Right hindlimb (tissue), 1 donor: ENCODE data around the gene PHF14.

Source experiments
- DNase-seq: peaks from one replicate; pipeline ENCODE4 v3.0.0-alpha.2; 2018

Gene PHF14

GRCh38 chr7:11120068-11120664 is 146.5 kb downstream of the PHF14 start:
- no peak for DNase-seq

- no peak for DNase-seq
Observed at GRCh38 chr7:11120675-11121220, 147.1 kb downstream of the PHF14 start.

GRCh38 chr7:11124856-11125559 is 151.3 kb downstream of the PHF14 start:
- no peak for DNase-seq

- no peak for DNase-seq
Observed at GRCh38 chr7:11127114-11127785, 153.6 kb downstream of the PHF14 start.

DNA sequence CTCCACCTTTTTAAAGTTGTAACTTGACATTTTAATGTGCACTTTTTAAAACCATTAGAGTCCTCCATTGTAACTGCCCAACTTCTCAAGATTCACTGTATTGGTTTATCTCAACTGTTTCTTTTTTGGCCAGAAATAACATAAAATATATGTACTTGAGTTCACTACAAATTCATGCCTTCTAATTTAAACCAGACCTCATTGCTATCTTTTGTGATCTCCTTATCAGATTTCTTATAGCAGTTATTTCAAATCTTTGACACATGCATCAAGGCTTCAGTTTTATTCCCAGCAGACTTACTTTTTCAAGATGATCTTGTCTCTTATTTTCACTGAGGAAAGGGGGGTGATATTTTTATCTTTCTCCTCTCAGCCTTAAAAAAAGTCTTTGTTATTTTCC is 154.3 kb downstream of the PHF14 start:
- DNase-seq = no peak

DNA sequence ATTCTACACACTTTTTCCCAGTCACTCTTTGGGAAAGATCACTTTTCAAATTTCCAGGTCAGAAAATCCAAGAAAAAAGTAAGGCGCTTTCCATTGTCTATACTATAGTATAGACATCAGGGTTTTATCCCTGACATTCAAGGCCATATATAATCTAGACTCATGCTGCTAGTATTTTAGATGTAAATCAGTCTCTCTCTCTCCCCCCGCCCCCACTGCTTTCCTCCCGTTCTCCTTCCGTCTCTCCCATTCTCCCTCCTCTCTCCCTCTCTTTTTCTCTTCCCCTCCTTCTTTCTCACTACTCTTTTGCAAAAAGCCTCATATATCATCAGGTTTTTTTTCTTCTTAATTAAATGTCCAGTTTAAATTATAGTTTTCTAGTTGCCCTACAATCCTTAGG is 154.8 kb downstream of the PHF14 start:
- DNase-seq = no peak

- no peak for DNase-seq
Observed at GRCh38 chr7:11130012-11130411, 156.3 kb downstream of the PHF14 start.

DNA sequence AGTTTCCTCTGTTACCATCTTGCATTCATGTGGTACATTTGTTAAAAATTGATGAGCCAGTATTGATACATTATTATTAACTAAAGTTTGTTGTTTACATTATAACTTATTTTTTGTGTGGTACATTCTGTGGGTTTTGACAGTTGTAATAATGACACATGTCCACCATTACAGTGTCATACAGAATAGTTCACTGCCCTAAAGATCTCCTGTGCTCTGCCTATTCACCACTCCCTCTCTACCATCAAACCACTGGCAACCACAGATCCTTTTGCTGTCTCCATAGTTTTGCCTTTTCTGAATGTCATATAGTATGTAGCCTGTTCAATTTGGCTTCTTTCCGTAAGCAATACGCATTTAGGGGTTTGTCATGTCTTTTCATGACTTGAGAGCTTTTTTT is 156.9 kb downstream of the PHF14 start:
- DNase-seq = no peak

DNA sequence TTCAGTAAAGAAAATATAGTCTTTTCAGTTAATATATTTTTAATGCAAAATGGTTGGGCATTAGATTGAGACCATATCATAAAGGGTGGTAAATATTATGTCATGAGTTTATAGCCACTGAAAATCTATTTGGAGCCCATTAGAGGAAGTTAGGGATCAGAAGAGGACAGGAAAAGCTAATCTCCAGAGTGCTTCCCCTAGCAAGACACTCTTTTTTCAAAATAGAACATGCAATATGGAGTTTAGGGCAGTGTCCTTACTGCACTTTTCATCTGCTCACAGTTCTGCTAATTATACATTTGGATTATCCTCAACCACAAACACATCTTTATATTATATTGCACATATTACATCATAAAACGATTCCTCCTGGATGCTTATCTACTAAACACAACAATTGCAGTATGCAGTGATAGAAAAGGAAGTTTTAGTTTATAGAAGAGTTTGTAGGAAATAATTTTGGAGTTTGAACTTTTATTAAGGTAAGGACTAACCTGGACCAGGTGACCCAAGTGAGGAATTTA is 159.8 kb downstream of the PHF14 start:
- no peak for DNase-seq

DNA sequence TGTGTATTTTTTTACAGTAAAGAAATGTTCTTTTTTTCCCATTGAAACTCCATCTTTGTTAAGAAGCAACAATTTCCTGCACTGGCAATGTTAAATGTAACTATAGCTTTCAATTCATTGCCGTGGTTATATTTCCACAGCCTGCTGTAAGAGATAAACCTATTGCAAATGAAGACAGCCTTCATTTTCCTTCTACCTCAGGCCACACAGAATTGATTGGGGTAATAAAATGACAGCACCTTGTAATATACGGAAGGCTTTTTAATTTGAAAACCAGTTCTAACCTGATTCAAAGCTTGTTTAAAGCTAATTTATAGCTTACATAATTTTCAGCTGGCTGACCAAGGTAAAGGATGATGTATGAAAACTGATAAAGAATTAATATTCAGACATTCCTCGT is 161.9 kb downstream of the PHF14 start:
- DNase-seq = no peak

DNA sequence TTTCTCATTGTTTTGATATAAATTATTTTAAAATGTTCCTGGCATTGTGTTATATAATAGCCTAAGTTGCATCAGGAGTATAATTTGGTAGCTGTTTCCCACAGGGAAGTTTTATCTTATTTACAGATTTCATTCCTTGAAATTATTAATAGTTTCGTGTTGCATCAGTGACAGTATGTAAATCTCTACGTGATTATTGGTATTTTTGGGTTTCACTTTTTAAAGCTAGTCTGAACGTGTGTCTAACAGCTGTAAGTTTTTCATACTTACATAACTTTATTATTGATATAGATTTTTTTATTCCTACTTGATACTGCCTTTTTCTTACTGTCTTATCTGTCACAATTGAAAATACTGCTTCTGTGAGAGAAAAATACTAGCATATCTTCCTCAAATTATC is 167.9 kb downstream of the PHF14 start:
- no peak for DNase-seq

GRCh38 chr7:11153694-11154093 is 180.0 kb downstream of the PHF14 start:
- DNase-seq = no peak

- no peak for DNase-seq
Observed at GRCh38 chr7:11155883-11156282, 182.2 kb downstream of the PHF14 start.

DNA sequence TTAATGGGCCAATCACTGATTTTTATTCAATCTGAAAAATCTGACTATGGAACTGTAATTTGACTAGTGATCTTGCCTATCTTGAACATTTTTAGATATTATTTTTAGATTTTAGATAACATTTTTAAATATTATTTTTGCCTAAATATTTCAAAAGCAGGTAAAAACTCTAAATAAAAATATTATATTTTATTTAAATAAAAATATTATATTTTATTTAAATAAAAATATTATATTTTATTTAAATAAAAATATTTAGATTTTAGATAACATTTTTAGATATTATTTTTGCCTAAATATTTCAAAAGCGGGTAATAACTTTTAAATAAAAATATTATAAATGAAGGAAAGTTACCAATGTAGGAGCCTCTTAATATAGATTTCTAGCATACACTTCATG is 187.8 kb downstream of the PHF14 start:
- no peak for DNase-seq

DNA sequence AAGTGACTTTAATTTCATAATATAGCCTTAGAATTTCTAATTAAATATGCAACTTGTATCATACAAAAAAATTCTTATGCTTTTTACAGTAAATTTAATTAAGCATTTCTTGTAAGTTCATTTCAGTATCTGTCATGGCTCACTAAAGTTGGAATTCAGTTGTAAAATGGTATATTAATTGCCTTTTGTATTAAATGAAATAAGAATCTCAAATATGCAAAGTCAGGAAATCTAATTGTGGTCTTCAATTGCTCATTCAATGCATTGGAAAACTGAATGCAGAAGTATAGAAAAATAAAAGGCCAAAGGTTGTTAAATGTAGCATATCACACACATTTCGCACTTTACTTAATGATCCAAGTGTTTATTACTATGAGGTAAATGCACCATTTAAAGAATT is 189.5 kb downstream of the PHF14 start:
- DNase-seq = no peak

DNA sequence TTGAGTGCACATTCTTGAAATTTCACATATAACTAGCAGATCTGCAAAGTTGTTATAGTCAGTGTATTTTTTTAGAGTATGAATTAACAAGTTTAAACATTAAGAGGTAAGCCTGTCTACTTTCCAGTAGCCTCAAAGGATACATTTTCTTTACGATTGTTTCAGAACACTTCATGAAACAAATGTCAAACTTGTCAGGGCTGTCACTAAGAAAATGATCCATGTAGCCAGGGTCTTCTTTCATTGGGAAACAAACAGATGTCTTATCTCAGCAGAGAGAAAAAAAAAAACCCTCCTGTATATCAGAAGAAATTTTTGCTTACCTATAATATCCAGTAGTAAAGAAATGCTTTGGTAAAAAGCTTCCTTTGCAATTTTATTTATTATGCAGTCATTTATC is 192.4 kb downstream of the PHF14 start:
- no peak for DNase-seq

DNA sequence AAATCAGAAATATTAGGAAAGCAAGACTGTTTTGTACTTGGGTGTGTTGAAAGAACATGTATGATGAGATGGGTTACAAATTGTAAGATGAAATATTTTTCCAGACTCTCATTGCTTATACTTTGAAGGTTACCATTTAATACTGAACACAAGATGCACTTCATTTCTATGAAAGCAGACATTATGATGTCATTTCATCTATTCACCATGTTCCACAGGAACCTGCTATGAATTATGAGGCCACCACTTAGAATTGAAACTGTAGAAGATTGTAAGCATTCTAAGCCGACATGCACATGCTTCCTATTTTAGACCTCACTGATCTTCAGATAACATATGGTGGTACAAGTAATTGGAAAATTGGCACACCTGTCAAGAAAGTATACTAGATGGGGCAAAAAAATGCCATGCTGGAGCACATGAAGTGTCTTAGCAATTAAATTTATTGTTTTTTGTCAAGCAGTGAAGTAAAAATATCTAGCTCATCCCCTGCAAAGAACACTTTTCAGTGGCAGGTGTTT is 195.0 kb downstream of the PHF14 start:
- DNase-seq = no peak

DNA sequence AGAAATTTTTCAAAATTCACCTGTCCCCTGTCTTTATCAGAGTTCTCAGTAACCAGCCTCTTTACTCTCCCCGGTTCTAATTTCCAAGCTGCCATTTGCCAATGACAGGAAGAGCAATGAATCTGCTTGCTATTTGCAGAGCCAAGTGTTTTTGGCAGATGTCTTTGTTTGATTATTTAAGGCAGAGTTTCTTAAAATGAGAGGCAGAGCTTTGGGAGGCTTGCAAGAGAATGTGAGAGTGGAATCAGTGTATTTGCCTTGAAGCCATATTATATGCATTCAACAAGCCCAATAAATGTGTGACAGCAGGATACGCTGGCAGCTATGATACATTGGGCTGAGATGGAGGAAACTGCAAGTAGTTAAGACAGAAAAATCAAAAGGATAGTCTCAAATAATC is 196.5 kb downstream of the PHF14 start:
- no peak for DNase-seq

GRCh38 chr7:11170863-11171568 is 197.3 kb downstream of the PHF14 start:
- DNase-seq = no peak

DNA sequence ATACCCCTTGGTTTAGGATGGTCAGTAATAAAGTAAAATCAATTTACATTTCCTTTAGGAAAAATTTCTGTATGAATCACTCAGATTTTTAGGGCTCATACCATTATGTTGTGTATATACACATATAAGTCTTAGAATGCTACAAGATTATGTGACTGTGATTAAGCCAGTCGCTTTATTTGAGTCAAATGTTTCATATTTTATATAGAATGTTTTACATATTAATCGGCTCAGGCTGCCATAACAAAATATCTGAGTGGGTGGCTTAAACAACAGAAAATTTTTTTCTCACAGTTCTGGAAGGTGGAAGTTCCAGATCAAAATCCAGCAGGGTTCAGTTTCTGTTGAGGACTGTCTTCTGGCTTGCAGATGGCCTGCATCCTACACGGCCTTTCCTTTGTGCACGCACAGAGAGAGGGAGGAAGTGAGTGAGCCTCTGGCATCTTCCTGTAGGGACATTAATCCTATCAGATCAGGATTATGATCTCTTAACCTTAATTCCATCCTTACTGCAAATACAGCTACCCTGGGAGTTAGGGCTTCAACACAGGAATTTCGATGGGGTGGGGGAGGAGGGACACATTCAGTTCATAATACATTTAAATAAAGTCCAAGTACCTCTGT is 198.0 kb downstream of the PHF14 start:
- no peak for DNase-seq

DNA sequence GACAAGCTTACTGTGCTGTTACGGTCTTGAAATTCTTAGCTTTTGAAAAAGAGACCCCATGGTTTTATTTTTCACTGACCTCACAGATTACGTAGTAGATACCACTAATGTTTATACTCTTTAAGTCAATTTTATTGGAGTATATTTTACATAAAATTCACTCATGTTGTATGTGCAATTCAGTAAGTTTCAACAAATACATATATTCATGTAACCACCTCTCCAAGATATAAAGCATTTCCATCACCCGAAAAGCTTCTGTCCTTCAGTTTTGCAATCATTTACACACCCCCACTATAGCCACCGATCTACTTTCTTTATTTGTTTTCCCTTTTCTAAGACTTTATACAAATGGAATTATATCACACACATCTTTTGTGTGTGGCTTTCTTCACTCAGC is 199.2 kb downstream of the PHF14 start:
- no peak for DNase-seq

- DNase-seq = no peak
Observed at GRCh38 chr7:11175371-11175770, 201.7 kb downstream of the PHF14 start.

GRCh38 chr7:11175887-11176286 is 202.2 kb downstream of the PHF14 start:
- DNase-seq = no peak
